ENCODE results near the gene FILIP1L.

The FILIP1L gene

DNA sequence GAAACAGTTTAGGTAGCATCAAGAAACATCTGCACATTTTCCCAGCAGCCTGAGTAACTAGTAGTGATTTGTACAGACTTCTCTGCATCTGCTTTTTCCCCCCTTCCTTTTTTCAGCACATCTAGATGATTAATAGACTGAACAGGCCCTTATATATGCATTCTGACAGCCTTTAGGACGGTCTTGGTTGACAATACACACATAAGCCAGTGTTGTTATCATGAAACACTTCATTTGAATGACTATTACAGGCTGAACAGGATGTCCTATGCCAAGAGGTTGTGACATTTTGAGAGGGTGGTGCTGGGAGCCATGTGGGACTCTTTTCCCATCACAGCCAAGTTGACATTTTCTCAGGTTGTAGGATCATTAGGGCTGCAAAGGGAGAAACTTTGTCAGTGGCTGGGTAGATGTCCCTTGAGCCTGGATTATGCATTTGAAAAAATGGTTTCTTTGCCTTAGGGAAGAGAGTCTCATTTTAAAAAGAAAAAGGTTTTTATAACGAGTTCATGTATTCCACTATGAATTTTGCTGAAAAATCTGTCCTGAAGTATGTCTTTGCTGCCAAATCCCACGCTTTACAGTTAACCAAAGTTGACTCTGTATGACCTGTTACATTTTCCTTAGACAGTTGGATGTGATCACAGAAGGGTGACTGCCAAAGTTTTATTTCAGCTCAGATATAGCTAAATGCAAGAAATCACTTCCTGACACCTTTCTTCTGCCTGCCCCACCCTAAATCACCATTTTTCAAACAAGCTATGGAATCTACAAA lies 73.7 kb downstream of the FILIP1L start:
- Histone ChIP-seq H3K36me3 (ENCODE audit: control insufficient read depth, insufficient read depth, low read length) (no peaks in the 10 kb centered on the region), H3K27me3 (replicated peaks; ENCODE audit: control insufficient read depth, insufficient read depth, low read length) (no peaks in the 10 kb centered on the region), H3K4me3 (replicated peaks; ENCODE audit: low read depth, low read length) (no peak overlapping the region)
- TF ChIP-seq, protein P1, sequence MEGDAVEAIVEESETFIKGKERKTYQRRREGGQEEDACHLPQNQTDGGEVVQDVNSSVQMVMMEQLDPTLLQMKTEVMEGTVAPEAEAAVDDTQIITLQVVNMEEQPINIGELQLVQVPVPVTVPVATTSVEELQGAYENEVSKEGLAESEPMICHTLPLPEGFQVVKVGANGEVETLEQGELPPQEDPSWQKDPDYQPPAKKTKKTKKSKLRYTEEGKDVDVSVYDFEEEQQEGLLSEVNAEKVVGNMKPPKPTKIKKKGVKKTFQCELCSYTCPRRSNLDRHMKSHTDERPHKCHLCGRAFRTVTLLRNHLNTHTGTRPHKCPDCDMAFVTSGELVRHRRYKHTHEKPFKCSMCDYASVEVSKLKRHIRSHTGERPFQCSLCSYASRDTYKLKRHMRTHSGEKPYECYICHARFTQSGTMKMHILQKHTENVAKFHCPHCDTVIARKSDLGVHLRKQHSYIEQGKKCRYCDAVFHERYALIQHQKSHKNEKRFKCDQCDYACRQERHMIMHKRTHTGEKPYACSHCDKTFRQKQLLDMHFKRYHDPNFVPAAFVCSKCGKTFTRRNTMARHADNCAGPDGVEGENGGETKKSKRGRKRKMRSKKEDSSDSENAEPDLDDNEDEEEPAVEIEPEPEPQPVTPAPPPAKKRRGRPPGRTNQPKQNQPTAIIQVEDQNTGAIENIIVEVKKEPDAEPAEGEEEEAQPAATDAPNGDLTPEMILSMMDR (IDR thresholded peaks at IDR 0.05; ENCODE audit: insufficient read depth, low read length, poor library complexity, severe bottlenecking): no peak
- DNase-seq (ENCODE audit: extremely low read depth, insufficient read length): no peak

DNA sequence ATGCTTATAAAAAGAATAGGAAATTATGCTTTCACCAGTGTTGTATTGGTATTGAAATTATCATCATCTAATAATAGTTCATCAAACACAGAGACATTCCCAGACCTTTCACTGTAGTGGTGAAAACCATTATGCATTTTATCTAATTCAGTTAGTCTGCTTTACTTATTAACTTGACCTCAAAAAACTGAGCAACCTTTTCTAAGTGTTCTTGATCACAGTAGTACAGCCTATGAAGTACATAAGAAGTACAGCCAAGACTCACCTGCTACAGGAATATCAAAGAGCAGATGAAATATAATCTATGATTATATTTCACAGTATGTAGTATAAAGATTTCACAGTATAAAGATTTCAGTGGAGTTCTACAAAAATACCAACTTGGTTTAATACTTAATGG lies 75.2 kb downstream of the FILIP1L start:
- H3K4me3 ChIP-seq (replicated peaks; ENCODE audit: low read depth, low read length): no peak overlapping the region
- DNase-seq (ENCODE audit: extremely low read depth, insufficient read length): no peak
- no peaks in the 10 kb centered on the region for H3K27me3 ChIP-seq (replicated peaks; ENCODE audit: control insufficient read depth, insufficient read depth, low read length)
- TF ChIP-seq, protein P1 (IDR thresholded peaks at IDR 0.05; ENCODE audit: insufficient read depth, low read length, poor library complexity, severe bottlenecking): no peak
- H3K36me3 ChIP-seq (ENCODE audit: control insufficient read depth, insufficient read depth, low read length): no peaks in the 10 kb centered on the region

DNA sequence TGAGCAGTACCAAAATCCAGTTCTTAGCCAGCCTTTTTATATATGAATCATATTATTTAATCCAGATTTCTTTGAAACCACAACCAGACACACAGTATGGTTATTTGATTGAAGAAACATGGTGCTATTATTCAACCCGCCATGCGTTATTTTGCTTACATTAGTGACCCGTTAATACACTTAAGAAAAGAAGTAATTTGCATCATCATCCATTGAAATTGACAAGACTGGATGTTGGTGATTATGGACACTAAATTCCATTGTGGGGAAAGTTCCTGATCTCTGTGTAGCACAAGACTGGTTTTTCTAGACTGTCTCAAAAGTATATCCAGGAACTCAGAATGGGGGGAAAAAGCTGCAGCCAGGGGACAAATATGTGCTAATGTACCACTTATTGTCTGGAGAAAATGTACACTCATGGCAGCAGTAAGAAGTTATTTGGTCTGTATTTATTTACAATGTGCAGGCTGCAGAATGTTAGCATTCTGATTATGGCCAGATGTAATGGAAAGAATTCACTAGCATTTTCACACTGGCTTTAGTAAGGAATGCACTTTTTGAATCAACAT lies 80.3 kb downstream of the FILIP1L start:
- TF ChIP-seq, protein P1 (IDR thresholded peaks at IDR 0.05; ENCODE audit: insufficient read depth, low read length, poor library complexity, severe bottlenecking): no peak
- no peak for DNase-seq (ENCODE audit: extremely low read depth, insufficient read length)
- Histone ChIP-seq H3K4me3 (replicated peaks; ENCODE audit: low read depth, low read length) (no peak overlapping the region), H3K27me3 (replicated peaks; ENCODE audit: control insufficient read depth, insufficient read depth, low read length) (no peaks in the 10 kb centered on the region), H3K36me3 (ENCODE audit: control insufficient read depth, insufficient read depth, low read length) (no peaks in the 10 kb centered on the region)

DNA sequence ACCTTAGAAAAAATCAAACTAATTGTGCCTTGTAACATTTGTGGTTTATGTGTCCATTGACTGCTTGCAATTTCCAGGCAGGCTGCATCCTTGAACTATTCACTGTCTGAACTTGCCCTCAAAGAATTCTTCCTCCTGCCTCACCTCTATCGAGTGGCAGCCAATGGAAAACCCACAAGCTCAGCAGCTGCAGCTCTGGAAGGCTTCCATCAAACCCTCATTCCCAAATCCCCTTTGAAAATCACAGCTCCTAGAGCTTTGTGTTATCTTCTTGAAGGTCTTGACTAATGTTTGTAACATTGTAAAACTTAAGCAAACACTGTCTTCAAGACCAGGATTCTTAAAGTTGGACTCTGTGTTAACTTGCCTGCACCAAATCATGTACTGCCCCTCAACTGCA lies 81.1 kb downstream of the FILIP1L start:
- Histone ChIP-seq H3K27me3 (replicated peaks; ENCODE audit: control insufficient read depth, insufficient read depth, low read length) (no peaks in the 10 kb centered on the region), H3K36me3 (ENCODE audit: control insufficient read depth, insufficient read depth, low read length) (no peaks in the 10 kb centered on the region), H3K4me3 (replicated peaks; ENCODE audit: low read depth, low read length) (no peak overlapping the region)
- no peak for DNase-seq (ENCODE audit: extremely low read depth, insufficient read length)
- TF ChIP-seq, protein P1 (IDR thresholded peaks at IDR 0.05; ENCODE audit: insufficient read depth, low read length, poor library complexity, severe bottlenecking): no peak

DNA sequence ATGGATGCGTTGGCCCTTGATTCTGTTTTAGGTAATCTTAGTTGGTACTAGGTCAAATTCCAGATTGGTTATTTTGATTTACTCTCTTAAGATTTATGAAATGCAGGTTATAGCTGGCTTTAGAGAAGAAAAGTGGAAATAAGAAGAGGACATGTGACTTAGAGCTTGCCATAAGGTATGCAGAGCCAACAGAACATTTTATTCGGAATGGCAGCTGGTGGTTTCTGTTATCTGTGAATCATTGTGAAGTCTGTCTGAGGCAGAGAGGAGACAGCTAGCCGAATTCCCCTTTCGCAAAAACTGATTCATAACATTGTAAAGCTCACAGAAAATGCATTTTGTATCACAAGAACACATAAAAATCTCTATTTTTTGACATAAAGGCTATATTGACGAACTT lies 82.1 kb downstream of the FILIP1L start:
- no peaks in the 10 kb centered on the region for H3K27me3 ChIP-seq (replicated peaks; ENCODE audit: control insufficient read depth, insufficient read depth, low read length)
- no peaks in the 10 kb centered on the region for H3K36me3 ChIP-seq (ENCODE audit: control insufficient read depth, insufficient read depth, low read length)
- H3K4me3 ChIP-seq (replicated peaks; ENCODE audit: low read depth, low read length): no peak overlapping the region
- TF ChIP-seq, protein P1 (IDR thresholded peaks at IDR 0.05; ENCODE audit: insufficient read depth, low read length, poor library complexity, severe bottlenecking): no peak
- DNase-seq (ENCODE audit: extremely low read depth, insufficient read length): no peak

Data from GM06990 (cell line).